Measurements from ENCODE around the gene GLMP.
"Not testable (repeated sequence)": the region's sequence is repeated elsewhere in the genome, so short reads cannot be mapped to it uniquely, and the experiment has no call there.

GLMP gene

DNA sequence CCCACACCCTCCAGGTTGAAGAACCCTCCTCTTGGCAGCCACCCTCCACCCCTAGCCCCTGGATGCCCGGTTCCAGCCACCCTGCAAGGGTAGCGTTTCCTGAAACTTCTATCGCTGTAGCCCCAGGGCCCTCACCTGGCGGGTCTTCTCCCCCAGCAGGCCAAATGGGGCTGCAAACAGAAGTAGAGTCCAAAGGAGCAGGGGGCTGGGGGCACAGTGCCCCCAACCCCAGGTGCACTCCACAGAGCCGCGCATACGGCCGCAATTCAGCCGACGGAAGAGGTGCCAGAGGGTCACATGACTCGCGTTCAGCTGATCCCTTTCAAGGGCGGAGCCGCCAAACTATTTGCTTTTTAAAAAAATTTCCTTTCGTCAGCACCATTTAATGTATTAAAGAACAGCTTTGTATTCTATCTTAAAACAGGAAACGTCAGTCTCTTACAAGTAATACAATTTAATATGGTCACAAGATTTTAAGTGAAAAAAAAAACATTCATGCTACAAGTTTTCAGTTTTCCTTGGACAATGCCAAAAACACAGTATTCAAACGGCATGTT is at the start of gene GLMP:
TSS of gene GLMP (minus strand) at position 289 of the 557 bp plus-strand sequence. CDS start at position 255, 34 bp downstream.
- peak in 1 of 2 experiments; percentile 1 for DNase-seq

DNA sequence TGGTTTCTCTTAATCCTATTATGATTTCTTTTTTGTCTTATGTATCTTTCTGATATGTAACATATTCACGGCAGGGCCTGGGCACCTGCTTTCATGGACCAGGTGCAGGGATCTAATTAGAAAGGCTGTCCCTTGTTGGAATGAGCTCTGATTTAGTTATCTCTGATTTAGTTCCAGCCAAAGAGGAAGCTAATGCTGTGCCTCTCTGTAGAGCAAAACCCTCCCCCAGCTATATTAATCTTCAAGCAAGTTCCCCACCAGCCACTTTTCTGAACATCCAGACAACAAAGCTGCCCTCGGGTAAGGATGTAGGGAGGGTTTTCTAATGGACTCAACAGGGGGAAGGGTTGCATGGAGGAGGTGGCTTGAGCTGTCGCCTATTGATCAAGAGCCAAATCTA is 48.9 kb upstream of the GLMP start:
- DNase-seq = no peak

DNA sequence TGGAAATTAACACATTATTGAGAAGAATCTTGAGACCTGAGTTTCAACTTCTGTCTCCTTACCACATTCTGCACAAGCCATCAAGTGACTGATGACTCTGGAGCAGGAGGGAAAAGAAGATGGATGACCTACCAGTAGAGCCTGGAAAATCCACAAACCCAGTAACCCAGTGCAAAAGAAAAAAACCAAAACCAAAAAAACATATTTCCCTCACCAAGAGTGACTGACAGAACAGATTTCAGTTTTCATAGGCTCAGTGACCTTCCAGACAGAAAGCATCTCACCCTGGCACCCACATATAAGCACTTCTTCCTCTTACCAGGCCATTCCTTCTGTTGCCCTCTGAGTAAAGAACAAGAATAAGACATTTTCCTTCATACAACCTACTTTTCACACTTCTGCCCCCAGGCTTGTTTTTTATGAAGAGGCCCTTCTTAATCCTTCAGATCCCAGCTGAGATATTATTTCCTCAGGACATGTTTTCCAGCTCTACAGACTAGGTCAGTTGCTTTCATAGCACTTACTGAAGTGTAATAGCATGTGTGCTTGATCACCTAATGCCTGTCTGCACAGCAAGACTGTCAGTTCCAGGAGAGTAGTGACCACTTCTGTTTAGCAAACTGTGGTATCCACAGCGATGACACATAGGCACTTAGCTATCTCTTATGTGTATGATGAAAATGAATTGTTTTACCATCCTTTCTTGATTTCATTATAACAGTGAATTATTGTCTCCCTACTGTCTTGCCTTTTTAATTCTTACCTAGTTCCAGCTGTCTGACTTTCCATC is 46.9 kb upstream of the GLMP start:
- no peak for DNase-seq

DNA sequence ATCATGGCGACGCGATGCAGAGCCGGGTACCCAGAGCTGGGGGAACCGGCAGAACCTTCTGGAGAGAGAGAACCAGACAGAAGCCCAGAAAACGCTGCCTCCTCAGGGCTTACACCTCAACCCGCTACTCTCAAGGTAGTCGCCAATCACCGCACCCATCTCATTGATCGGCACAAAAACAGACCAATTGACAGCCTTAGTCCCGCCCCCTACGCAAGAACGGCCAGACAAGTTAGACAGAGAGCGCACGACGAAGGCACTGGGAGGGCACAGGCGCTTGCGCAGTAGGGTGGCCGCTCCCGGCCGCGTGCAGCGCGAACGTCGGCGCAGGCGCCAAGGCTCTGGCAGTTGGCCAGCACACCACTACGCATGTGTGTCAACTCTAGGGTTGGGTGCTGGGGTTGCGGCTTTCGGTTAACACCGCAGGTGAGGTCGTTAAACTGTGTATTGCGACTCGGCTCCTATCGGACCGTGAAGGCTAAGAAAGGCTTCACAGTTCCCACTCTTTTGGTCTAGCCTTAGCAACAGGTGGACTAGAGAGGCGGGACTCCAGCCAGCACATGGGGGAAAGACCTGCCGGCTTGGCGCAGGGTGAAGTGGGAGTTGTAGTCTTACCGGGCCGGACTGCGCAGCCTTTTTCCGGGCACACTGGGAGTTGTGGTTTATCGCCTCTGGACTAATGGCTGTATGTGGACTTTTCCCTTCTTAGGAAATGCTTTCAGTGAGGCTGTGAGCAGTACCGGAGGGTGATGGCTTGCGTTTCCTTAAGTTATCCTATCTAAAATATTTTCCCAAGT is 42.9 kb upstream of the GLMP start, which contains the start of the genes CCT3 and TSACC:
TSS of gene CCT3 (minus strand) at position 113 of the 797 bp plus-strand sequence. CDS start at position 5, 108 bp downstream.
TSS of gene TSACC (plus strand) at position 347 of the 797 bp plus-strand sequence. CDS start 1,232 bp downstream, outside the sequence.
- peak; percentile 88 to 89 for DNase-seq

DNA sequence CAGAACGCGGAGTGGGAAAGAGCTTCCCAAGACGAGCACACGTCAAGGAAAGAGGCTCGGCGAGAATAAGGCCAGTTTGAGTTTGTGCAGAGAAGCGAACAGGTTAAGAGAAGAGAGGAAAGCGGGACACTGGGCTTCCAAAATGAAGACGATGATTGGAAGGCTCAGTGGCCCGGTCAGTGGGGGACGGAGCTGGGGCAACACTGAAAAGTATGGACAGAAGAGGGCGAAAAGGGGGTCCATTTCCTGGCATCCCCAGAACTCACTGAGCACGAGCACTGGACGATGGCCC is 42.4 kb upstream of the GLMP start:
- DNase-seq = no peak

DNA sequence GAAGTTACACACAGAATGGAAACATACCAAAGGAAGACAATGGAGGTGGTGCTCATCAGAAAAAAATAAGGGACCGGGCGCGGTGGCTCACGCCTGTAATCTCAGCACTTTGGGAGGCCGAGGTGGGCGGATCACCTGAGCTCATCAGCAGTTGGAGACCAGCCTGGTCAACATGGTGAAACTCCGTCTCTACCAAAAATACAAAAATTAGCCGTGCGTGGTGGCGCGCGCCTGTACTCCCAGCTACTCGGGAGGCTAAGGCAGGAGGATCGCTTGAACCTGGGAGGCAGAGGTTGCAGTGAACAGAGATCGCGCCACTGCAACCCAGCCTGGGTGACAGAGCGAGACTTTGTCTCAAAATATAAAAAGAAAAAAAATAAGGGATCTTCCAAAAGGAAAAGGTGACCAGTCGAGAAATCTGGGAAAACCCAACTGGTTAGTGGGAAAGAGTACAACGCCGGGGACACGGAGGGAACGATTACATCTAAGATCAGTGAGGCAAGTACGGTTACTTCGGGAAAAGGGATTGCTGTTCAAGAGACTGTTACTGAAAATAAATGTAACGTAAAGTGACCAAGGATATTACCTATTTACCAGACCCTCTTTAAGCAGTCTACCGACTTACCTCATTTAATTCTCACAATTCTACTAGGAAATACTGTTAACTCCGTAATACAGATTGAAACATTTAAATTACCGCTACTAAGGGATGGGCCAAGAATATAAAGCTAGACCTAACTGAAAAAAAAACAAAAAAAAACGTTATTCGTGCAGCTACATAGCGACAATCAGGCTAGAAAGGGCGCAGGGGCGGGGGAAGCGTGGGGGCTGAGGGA is 41.8 kb upstream of the GLMP start:
- no peak for DNase-seq

- DNase-seq = no peak
These were observed 40.8 kb upstream of the GLMP start for GRCh38 chr1:156336242-156336641.

DNA sequence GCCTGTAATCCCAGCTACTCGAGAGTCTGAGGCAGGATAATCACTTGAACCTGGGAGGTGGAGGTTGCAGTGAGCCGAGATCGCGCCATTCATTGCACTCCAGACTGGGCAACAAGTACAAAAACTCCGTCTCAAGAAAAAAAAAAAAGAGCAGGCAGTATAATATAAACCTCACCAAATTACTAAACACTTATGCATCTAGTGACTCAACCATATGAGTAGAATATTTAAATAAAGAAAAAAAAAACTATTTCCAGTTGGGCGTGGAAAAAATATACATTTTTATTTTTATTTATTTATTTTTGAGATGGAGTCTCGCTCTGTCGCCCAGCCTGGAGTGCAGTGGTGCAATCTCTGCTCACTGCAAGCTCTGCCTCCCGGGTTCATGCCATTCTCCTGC is 27.7 kb upstream of the GLMP start:
- not testable (repeated sequence) for DNase-seq

- no peak for DNase-seq
These were observed 25.1 kb upstream of the GLMP start for GRCh38 chr1:156320560-156320959.

- no peak for DNase-seq
These were observed 24.2 kb upstream of the GLMP start for GRCh38 chr1:156319664-156320063.

GRCh38 chr1:156316909-156317308 is 21.4 kb upstream of the GLMP start:
- DNase-seq = no peak

DNA sequence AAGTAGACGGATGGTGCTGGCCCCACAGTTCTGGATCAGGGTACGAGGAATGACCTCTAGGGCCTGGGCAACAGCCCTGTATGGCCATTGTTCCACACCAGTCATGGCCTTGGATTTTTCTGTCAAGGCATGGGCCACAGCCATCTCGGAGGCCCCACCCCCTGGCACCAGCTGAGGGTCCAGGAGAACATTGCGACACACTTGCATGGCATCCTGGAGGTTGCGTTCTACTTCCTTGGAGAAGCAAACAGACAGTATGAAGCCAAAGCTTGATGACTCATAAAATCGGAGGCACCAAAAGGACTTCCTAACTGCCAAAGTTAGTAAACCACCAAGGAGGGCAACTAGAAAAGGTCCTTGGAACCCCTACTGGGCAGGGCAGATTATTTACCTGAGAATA is 15.5 kb upstream of the GLMP start:
- DNase-seq = no peak

- DNase-seq = no peak
These were observed 12.6 kb upstream of the GLMP start for GRCh38 chr1:156308078-156308477.

DNA sequence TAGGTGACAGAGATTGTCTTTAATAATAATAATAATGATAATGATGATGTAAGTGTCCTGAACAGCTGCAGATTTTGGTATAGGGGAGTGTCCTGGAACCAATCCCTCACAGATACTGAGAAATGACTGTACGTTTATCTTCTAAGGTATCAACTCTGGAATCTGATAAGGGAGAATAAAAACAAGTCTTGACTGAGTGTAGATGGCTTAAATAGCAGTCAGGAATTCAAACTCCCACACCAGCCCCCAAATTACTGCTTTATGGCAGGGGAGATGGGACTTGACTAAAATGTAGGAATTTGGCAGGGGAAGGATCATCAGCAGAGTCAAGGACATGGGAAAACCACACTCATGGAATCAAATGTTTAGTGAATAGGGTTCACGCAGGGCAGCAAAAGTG is 9.7 kb upstream of the GLMP start:
- no peak for DNase-seq

- DNase-seq = no peak
These were observed 7.8 kb upstream of the GLMP start for GRCh38 chr1:156303241-156303640.

GRCh38 chr1:156298852-156299357 is 3.4 kb upstream of the GLMP start, which contains the start of gene VHLL:
TSS of gene VHLL (minus strand) at chr1:156299307. CDS start at chr1:156299189, 118 bp downstream.
- DNase-seq = no peak

DNA sequence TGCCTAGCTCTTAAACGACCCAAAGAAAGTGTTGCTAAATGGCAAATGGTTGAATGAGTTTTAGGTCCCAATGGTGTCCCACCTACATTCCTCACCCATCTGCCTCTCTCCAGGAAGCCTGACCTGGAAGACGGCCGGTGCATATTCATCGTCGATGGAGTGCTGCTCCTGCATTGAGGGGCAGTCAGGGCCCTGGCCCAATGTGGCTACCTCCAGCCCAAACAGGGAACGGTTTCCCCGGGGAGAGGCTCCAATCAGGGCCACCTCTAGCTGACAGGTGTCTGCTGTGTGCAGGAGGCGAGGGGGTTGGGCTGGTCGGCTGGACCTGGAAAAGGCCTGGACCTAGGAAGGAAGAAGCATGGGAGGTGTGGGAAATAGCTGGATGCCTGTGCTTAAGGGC is 1.6 kb downstream of the GLMP start:
- no peak for DNase-seq

DNA sequence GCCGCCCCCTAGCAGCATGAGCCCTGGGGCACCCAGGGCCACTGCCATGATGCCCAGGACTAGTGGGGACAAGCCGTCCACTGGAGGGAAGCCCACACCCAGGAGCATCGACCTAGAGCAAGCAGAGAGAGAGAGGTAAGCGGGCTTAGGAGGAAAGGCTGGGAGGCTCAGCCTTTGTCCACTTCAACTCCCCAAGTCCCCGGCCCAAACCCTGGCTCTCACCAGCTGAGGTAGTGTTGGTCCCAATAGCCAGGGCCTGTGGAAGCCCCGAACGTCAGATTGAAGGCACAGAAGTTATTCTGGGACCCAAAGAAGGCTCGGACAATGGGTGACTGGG is 2.4 kb downstream of the GLMP start:
- no peak for DNase-seq

DNA sequence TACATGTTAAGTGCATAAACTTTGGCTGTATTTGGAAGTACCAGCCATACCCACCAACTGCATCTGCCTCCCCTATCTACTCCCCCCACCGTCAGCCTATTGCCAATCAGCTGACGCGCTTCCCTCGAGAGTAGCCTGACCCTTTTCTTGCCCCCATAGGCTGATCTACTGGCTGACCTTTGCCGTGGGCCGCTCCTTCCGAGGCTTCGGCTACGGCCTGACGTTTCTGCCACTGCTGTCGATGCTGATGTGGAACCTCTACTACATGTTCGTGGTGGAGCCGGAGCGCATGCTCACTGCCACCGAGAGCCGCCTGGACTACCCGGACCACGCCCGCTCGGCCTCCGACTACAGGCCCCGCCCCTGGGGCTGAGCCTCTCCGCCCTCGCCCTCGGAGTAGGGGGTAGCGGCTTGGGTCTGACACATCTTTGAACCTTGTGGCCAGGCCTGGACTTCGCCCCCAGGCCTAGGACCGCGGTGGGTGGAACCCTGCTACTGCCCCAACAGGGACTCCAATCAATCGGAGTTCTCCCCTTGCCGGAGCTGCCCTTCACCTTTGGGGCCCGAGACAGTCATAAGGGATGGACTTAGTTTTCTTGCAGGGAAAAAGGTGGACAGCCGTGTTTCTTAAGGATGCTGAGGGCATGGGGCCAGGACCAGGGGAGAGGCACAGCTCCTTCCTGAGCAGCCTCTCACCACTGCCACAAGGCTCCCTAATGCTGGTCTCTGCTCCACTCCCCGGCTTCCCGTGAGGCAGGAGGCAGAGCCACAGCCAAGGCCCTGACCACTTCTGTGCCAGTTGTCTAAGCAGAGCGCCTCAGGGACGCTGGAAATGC is 4.0 kb downstream of the GLMP start:
- DNase-seq = peak in 1 of 2 experiments; percentile 52

DNA sequence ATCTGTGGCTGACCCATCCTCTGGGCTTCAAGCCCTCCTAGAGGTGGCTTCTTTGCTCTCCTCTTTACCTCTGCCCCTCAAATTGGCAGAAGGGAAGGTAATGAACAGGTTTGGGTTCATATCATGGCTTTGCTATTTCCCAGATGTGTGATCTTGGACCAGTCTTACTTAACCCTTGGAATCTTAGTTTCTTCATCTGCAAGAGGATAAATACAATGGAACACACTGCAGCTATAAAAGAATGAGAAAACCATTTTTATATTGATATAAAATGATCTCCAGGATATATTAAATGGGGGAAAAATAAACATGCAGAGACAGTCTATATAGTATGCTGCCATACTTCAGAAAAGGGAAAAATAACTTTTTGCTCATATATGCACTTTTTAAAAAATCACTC is 5.6 kb downstream of the GLMP start:
- no peak for DNase-seq

- no peak for DNase-seq
These were observed 9.4 kb downstream of the GLMP start for GRCh38 chr1:156286061-156286460.

- DNase-seq = no peak
These were observed 10.0 kb downstream of the GLMP start for GRCh38 chr1:156285437-156285836.
